ENCODE measurements around the gene EXOSC7.
A peak's percentile ranks its signal among the peaks of the same experiment; 100 is the strongest.

The EXOSC7 gene

GRCh38 chr3:45037720-45038455 is 61.8 kb downstream of the EXOSC7 start:
- DNase-seq (ENCODE audit: low spot score) = peak; percentile 91
- peak; percentile 95 for TF ChIP-seq CTCF (IDR thresholded peaks at IDR 0.05; ENCODE audit: borderline replicate concordance, control extremely low read depth, extremely low read depth, insufficient read depth, missing control alignments)
- in situ Hi-C loops (cut with MboI; ENCODE audit: low sequenced_read_pairs, unreplicated experiment) = loop anchor here (5.0 to 25.0 kb wide), 3 partner anchors 174 to 624 kb away; no protein-coding TSS in a partner anchor

- no peak for DNase-seq (ENCODE audit: low spot score)
- in situ Hi-C loops (cut with MboI; ENCODE audit: low sequenced_read_pairs, unreplicated experiment) = loop anchor here (25.0 kb wide), 1 partner anchor 621 kb away; no protein-coding TSS in a partner anchor
- TF ChIP-seq CTCF (IDR thresholded peaks at IDR 0.05; ENCODE audit: borderline replicate concordance, control extremely low read depth, extremely low read depth, insufficient read depth, missing control alignments) = no peak
Measured at GRCh38 chr3:45041666-45042065, 65.6 kb downstream of the EXOSC7 start.

GRCh38 chr3:45042162-45042561 is 66.1 kb downstream of the EXOSC7 start:
- TF ChIP-seq CTCF (IDR thresholded peaks at IDR 0.05; ENCODE audit: borderline replicate concordance, control extremely low read depth, extremely low read depth, insufficient read depth, missing control alignments) = no peak
- in situ Hi-C loops (cut with MboI; ENCODE audit: low sequenced_read_pairs, unreplicated experiment) = loop anchor here (25.0 kb wide), 1 partner anchor 620 kb away; no protein-coding TSS in a partner anchor
- DNase-seq (ENCODE audit: low spot score) = no peak

GRCh38 chr3:45043728-45044299 is 67.8 kb downstream of the EXOSC7 start:
- no peak for TF ChIP-seq CTCF (IDR thresholded peaks at IDR 0.05; ENCODE audit: borderline replicate concordance, control extremely low read depth, extremely low read depth, insufficient read depth, missing control alignments)
- DNase-seq (ENCODE audit: low spot score) = no peak
- in situ Hi-C loops (cut with MboI; ENCODE audit: low sequenced_read_pairs, unreplicated experiment) = loop anchor here (25.0 kb wide), 1 partner anchor 618 kb away; no protein-coding TSS in a partner anchor

GRCh38 chr3:45048244-45048643 is 72.2 kb downstream of the EXOSC7 start:
- DNase-seq (ENCODE audit: low spot score) = no peak
- TF ChIP-seq CTCF (IDR thresholded peaks at IDR 0.05; ENCODE audit: borderline replicate concordance, control extremely low read depth, extremely low read depth, insufficient read depth, missing control alignments) = no peak
- in situ Hi-C loops (cut with MboI; ENCODE audit: low sequenced_read_pairs, unreplicated experiment) = loop anchor here (25.0 kb wide), 1 partner anchor 614 kb away; no protein-coding TSS in a partner anchor

GRCh38 chr3:45049807-45050206 is 73.8 kb downstream of the EXOSC7 start:
- no peak for DNase-seq (ENCODE audit: low spot score)
- in situ Hi-C loops (cut with MboI; ENCODE audit: low sequenced_read_pairs, unreplicated experiment) = loop anchor here (25.0 kb wide), 1 partner anchor 612 kb away; no protein-coding TSS in a partner anchor
- no peak for TF ChIP-seq CTCF (IDR thresholded peaks at IDR 0.05; ENCODE audit: borderline replicate concordance, control extremely low read depth, extremely low read depth, insufficient read depth, missing control alignments)
